HG02763 (cell line): ENCODE results near the gene ENOSF1.
"Not testable (repeated sequence)": the region's sequence is repeated elsewhere in the genome, so short reads cannot be mapped to it uniquely, and the experiment has no call there.

Experiments
- ATAC-seq: cut with Tn5 transposase; IDR thresholded peaks from one replicate; pipeline ENCODE4 v1.9.1; 2021; ENCODE audit warnings: mild to moderate bottlenecking, moderate library complexity; ENCODE audit not compliant: unreplicated experiment

ENOSF1 gene

DNA sequence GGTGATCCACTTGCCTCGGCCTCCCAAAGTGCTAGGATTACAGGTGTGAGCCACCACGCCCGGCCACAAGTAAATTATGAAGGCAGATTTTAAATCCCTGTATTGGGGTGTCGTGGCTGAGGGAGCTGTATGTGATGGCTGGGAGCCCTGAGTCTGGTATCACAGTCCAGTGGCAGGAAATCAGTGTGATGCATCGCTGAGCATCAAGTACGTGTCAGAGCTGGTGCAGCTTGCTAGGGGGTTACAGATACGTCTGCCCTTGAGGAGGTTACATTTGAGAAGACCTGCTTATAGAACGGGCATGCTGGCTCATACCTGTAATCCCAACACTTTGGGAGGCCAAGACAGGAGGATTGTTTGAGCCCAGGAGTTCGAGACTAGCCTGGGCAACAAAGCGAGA, 4.3 kb downstream of the ENOSF1 start:
- ATAC-seq: no peak

DNA sequence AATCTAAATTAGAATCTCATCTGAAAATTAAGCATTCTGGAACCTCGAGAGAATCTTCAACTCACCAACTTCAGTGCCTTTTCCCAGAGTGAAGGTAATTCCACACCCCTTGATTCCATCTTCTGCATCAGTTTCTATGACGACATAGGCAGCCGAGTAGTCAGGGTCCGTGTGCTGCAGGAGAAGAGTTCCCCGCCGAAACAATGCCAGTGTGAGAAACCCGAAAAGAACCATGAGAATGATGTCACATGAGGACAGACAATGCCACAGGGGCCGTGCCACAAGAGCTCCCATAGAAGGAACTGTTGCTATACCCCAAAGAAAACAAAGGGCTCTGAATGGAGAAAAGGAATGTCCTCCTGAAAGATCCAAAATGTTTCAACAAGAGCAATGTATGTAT, 6.0 kb downstream of the ENOSF1 start:
- ATAC-seq: no peak

DNA sequence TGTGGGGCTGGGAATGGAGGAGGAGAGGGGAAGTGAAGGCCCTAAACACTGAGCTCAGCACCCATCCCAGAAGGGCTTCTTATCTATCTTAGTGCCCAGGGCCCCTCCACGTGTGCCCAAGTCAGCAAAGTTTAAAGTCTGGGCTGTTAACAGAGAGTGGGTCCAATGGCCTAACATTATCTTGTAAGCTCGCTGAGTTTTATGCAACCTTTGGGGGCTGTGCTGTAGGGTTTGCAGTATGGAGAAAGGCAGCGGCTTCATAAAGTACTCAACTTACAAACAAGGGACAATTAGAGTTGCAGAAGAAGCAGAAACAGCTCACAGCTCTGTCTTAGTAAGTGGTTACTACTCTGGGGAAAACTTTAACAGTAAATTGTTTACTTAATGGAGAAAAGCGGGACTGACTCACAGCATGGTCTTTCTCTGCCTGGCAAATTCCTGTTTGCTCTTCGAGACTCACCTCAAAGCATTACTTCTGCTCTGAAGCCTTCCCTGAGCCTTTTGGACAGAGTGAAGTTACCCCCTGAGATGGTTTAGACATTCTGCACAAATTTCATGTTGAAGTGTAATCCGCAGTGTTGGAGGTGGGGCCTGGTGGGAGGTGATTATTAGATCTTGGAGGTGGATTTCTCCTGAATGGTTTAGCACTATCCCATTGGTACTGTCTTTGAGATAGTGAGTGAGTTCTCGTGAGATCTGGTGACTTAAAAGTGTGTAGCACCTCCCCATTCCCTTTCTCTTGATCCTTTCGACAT, 9.0 kb downstream of the ENOSF1 start:
- ATAC-seq: no peak

DNA sequence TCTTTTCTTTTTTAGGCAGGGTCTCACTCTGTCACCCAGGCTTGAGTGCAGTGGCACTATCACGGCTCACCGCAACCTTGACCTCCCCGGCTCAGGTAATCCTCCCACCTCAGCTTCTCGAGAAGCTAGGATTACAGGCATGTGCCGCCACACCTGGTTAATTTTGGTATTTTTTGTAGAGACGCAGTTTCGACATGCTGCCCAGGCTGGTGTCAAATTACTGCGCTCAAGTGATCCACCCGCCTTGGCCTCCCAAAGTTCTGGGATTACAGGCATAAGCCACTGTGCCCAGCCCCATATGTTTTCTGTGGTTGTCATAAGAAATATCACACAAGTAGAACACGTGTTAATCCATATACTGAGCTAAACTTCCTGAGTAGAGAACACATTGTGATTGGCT, 14.6 kb downstream of the ENOSF1 start:
- ATAC-seq: no peak

DNA sequence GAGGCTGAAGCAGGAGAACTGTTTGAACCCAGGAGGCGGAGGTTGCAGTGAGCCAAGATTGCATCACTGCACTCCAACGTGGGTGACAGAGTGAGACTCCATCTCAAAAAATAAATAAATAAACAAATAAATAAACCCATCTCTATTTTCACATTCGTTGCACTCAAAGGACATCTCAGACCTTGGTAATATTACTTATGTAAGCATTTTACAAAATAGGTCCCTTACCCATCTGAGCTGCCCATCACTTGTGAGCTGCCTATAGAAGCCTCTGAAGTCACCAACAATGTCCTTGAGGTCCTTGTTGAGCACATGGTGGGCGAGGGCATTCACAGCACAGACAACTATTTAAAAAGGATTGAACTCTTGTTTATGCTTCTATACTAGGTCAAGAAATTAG, 15.4 kb downstream of the ENOSF1 start:
- no peak for ATAC-seq

DNA sequence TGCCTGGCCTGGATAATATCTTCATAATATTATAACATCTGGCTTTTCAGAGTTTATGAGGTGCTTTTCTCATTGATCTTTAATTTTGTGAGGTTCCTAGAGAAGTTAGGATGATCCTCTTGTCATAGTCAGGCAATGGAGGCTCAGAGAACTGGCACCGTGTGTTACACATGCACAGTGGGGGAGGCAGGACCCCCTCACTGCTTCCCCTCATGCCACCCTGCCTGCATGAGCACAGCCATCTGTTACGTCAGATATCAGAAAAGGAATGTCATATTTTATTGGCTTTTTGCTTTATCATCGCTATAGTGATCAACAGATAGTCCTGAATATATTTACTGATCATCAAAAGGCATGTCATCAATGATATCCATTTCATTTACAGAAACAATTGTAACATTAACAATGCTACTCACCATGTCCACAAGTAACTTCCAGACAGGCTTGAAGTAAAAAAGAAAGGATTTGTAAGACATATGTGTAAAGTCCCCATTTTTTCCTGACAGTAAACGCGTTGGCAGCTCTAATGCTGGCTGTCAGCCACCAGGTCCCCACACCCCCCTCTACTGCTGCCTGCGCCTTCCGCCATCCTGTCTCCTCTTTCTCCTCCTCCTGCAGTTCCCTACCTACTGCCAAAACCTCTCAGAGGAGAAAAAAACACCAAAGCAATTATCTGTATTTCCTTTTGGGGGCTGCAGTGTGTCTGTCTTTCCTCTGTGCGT, 18.8 kb downstream of the ENOSF1 start:
- ATAC-seq: no peak

DNA sequence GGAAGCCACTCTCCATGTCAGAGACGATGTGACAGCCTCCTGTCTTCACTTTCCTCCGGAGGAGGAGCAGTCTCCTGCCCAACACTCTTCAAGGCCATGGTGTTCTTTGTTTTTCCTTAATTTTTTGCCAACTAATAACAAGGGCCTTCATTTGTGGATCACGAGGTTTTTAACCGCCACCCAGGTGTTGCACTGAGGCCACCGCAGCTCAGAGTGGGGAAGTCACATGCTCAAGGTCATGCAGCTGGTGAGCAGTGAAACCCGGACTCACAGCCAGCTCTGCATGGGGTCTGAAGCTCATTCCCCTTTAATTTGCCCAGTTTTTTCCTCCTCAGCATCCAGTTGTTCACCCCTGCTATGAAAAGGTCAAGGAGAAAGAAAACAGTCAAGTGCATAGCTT, 19.6 kb downstream of the ENOSF1 start:
- ATAC-seq: no peak

DNA sequence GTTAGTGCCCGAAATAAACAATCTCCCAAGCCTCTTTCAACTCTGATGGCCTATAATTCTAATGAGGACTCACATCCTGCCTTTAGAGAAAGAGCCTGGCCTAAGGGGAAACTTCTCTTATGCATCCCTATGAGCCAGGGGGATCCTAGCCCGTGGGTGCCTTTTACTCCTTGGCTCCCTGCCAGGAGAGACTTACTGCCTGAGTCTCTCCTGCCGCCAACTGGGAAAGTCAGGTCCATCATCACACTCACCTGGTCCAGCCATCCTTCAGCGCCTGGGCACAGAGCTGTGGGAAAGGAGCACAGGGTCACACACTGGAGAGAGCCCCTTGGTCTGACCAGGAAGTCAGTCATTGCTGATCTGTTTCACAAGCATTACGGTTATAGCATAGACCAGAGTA, 24.1 kb downstream of the ENOSF1 start:
- no peak for ATAC-seq

DNA sequence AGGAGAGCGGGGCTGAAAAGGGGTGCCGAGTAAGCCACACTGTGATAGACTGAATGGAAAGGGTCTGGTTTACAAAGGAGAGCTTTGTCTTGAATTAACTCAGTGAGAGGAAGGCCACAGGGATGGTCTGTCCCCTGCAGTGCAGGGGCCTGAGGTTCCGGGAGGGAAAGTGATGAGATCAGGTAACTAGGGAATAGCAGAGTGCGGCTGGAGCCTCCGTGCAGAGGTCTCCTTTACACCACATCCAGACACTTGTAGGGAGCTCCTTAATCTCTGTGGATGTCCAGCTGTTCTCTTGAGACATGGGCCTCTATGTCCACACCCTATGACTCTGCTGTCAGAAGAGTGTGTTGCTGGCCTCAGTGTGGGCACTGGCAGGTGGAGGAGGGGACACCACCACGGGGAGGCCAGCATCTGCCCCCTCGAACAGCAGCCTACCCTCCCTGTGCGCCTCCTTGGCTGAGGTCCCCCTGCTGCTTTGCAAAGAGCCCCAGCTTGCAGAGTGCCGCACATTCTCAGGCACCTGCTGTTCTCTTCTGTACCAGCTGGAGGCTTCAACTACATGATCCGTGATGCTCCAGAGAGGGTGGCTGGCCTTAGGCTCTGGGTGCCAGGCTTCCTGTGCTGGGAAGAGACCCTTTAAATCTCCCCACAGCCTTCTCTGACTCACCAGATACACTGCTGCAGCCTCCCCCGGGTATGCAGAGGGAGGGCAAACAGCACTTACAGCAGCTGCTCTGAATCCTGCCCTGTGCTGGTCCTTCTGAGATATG, 25.9 kb downstream of the ENOSF1 start:
- no peak for ATAC-seq

DNA sequence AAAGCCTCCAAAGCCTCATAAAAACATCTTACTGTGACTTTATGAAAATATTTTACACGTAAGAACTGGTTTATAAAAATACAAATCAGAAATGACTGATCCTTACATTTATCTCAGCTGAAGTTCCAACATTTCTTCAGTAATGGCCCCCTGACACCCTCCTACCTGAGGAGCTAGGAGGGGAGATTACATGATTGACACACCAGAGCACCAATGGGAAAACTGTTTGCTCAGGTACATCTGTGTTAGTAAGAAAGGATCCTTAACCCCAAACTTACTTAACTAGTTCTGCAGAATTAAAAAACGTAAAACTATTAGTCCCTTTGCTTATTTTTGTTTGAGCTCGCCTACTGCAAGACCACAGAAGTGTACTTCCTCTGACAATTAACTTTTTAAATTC, 27.0 kb downstream of the ENOSF1 start:
- no peak for ATAC-seq

DNA sequence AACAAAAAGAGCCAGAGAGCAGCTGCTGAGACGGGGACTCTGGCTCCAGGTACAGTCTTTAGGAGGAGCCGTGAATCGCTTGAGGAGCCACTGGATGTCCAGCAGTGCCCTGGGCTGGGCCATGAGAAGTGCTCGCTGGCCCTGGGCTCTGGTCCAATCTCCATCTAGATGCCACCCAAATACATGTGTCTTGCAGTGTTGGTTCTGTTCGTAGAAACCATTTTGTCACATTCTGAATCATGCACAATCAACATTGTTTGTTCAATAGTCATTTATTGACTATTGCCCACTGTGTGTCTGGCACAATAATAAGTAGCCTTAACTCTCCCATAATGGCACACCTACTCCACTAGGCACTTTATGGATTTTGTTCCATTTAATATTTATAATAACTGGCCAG, 28.9 kb downstream of the ENOSF1 start:
- no peak for ATAC-seq

DNA sequence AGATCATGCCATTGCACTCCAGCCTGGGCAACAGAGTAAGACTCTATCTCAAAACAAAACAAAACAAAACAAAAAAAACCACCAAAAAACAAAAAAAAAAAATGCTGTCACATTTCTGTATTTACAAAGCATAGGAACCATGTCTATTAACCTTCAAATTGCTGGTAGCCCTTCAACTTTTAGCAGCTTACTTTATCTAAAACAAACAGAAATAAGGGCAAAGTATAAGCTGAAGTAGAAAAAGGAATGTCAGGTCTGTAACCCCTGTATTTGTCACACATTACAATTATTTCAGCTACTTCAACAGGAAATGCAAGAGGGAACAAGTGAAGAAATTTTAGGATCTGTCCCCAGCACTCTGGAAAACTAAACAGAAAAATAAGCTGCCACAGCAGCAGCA, 29.6 kb downstream of the ENOSF1 start:
- no peak for ATAC-seq

DNA sequence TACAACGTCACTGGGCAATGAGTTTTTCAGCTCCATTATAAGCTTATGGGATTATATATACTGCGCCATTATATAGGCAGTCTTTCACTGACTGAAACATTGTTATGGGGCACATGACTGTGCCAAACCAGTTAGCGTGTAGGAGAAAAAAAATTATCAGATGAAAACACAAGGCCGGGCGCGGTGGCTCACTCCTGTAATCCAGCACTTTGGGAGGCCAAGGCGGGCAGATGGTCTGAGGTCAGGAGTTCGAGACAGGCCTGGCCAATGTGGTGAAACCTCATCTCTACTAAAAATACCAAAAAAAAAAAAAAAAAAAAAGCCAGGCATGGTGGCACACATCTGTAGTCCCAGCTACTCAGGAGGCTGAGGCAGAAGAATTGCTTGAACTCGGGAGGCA, 30.0 kb downstream of the ENOSF1 start:
- not testable (repeated sequence) for ATAC-seq

DNA sequence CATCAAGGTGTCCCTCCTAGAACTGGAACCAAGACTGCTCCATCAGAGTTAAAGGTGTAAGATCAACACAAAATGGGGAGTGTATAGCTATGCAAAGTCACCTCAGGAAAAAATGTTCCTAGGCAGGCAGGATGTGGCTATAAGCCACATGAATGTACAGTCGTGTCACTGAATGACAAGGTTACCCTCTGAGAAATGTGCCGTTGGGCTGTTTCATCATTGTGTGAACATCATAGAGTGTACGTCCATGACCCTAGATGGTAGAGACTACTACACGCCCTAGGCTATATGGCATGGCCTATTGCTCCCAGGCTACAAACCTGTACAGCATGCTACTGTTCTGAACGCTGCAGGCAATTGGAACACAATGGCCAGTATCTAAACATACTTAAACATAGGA, 30.4 kb downstream of the ENOSF1 start:
- ATAC-seq: no peak

DNA sequence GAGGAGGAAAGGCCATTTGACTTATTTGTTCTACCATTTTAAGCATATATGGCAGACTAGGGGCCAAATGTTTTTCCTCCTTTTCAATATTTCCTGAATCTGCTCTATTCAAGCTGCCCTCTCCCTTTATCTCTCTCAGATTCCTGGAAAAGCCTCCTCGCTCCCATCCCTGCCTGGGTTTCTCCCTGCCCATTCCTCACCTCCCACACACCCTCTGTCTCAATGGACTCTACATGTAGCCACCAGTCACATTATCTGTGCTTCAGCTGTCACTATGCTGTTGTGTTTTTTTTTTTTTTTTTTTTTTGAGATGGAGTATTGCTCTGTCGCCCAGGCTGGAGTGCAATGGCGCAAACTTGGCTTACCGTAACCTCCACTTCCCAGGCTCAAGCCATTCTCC, 32.0 kb downstream of the ENOSF1 start:
- no peak for ATAC-seq

DNA sequence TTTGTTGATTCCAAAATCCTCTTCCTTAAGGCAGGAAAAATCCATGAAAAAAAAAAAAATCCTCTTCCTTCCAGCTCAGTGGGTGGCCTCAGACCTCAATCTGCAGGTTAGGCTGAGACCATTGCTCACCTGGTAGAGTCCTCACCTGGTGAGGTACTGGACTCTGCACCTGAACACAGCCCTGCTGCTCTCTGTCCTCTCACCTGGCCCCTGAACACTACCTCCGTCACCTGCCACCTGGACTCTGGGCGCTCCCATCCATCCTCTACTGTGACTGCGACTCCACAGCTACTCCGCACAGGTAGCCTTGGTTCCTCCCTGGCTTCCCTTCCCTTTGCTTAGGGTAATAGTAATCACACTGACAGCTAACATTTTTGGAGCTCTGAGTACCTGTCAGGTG, 32.9 kb downstream of the ENOSF1 start:
- ATAC-seq: no peak

DNA sequence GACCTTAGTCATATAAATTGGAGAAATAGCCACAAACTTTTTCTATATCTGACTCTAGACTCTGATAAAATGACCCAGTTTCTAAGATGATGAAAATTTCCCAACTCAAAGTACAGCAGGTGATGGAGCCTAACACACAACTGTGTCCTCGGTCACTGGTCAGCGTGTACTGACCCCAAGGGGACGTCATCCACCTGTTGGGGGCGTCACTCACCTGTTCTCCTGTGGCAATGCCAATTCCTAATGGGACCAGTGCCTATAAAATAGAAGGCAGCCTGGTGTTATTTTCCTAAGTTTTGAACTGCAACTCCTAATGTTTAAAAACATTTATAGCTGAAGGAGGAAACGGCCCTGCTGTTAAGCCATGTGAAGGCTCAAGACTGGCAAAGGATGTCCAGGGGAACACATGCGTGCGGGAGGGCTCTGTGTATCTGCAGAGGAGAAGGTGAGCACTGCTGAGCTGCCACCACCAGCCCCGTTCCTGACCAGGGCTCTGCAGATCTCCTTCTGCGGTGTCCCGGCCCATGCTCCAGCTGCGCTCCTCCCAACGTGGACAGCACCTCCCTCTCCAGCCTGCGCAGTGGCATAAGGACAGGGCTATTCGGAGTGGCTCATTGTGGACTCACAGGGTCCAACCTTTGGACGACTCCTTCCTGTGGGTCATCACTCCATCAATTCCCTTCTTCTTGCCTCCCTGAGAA, 33.8 kb downstream of the ENOSF1 start:
- no peak for ATAC-seq

DNA sequence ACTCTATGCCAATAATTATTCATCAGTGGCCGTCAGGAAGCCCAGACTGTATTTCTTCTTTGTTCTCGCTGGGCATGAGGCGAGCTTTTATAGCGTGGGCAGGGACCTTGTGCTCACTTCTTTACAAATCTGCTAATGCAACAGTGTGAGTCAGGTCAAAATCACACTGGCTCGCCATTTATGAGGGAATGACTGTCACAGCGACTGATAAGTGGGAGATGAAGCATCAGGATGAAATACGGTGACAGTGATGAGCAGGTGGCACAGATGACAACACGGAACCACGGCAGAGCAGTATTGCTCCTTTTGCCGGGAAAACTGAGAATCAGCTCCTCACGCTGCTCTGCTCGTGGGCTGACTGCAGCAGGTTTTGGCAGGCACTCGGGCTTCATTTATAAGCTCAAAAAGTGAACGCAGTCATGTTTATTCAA, 34.5 kb downstream of the ENOSF1 start:
- no peak for ATAC-seq

DNA sequence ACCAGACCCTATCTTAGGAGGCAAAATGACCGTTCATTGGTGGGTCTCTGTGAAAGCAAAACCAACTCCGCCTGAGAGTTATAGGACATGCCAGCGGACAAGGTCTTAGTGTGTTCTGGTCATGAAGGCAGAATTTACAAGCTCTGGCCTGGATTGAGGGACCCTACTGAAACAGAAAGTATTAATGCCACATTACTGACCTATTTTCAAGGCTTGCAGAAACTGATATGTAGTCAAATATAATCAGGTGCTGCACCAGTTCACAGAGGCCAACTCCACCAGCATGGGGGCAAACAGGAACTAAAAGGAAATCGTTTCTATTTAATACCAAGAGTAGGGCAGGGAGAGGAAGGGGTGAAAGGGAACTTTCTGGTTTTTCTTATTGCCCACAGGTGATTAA, 35.3 kb downstream of the ENOSF1 start:
- ATAC-seq: peak; percentile 56

DNA sequence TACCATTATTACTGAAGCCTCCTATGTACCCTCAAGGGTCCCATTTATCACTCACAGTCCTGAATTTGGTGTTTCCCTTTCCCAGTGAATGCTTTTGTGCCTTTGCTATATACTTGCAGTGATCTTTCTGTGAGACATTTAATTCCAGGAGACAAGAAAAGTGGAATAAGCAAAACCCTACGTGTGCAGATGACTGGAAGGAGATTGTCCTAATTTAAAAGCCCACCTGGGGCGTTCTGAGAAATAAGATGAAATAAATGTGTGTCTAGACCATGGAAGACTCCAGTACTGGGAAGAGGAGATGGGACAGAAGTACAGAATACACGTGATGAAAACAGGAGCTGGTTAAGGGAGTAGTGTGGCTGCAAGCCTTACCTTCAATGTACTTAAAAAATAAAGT, 35.7 kb downstream of the ENOSF1 start:
- no peak for ATAC-seq

DNA sequence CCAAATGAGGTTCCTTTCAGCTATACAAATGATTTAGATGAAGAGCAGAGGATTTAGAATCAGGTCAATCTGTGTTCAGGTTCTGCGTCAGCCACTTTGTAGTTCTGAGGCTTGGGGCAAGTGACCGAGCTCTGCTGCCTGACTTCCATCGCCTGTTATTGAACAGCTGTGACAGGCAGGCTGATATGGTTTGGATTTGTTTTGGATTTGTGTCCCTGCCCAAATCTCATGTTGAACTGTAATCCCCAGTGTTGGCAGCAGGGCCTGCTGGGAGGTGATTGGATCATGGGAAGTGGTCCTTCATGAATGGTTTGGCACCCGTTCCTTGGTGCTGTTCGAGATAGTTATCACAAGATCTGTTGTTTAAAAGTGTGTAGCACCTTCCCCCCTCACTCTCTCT, 36.4 kb downstream of the ENOSF1 start:
- ATAC-seq: no peak
